Skeletal muscle satellite cell (primary cell): ENCODE data around the gene KLK2.

Experiments used
- H3K27me3 ChIP-seq: 2 replicates; pipeline ENCODE4 v1.7.0; 2013; ENCODE audit warnings: low read length; ENCODE audit not compliant: control insufficient read depth, insufficient read depth
- H3K36me3 ChIP-seq: 2 replicates; pipeline ENCODE4 v1.7.0; 2013; ENCODE audit warnings: mild to moderate bottlenecking, control low read depth, low read length; ENCODE audit not compliant: insufficient read depth
- H3K4me1 ChIP-seq: 2 replicates; pipeline ENCODE4 v1.7.0; 2013; ENCODE audit warnings: low read length; ENCODE audit not compliant: control insufficient read depth, insufficient read depth
- H3K4me2 ChIP-seq: 2 replicates; pipeline ENCODE4 v1.7.0; 2013; ENCODE audit warnings: mild to moderate bottlenecking, low read length
- H3K4me3 ChIP-seq: 2 replicates; pipeline ENCODE4 v1.7.0; 2013; ENCODE audit warnings: low read length
- H3K9ac ChIP-seq: 2 replicates; pipeline ENCODE4 v1.7.0; 2013; ENCODE audit warnings: mild to moderate bottlenecking, low read depth, low read length, moderate library complexity
- H3K9me3 ChIP-seq: replicated peaks from 2 replicates; pipeline ENCODE4 v1.7.0; 2013; ENCODE audit warnings: mild to moderate bottlenecking, control low read depth, low read length

KLK2 gene

GRCh38 chr19:50912727-50913716, 39.8 kb downstream of the KLK2 start:
- H3K27me3 ChIP-seq: peaks cover 3% of the 10 kb centered on the region
- no peak overlapping the region for H3K9ac ChIP-seq
- no peaks in the 10 kb centered on the region for H3K36me3 ChIP-seq
- H3K9me3 ChIP-seq: no peaks in the 10 kb centered on the region
- H3K4me2 ChIP-seq: no peak overlapping the region
- no peak overlapping the region for H3K4me3 ChIP-seq
- H3K4me1 ChIP-seq: no peaks in the 10 kb centered on the region

GRCh38 chr19:50916069-50916468, 42.8 kb downstream of the KLK2 start:
- Histone ChIP-seq H3K9ac (no peak overlapping the region), H3K36me3 (no peaks in the 10 kb centered on the region), H3K4me3 (no peak overlapping the region), H3K9me3 (no peaks in the 10 kb centered on the region), H3K27me3 (peaks cover 3% of the 10 kb centered on the region), H3K4me1 (no peaks in the 10 kb centered on the region), H3K4me2 (no peak overlapping the region)

GRCh38 chr19:50921426-50922316, 48.4 kb downstream of the KLK2 start:
- Histone ChIP-seq H3K9me3 (no peaks in the 10 kb centered on the region), H3K4me2 (no peak overlapping the region), H3K4me1 (no peaks in the 10 kb centered on the region), H3K9ac (no peak overlapping the region), H3K36me3 (no peaks in the 10 kb centered on the region), H3K27me3 (no peaks in the 10 kb centered on the region), H3K4me3 (no peak overlapping the region)

GRCh38 chr19:50922317-50922853, 49.1 kb downstream of the KLK2 start:
- Histone ChIP-seq H3K27me3 (no peaks in the 10 kb centered on the region), H3K4me3 (no peak overlapping the region), H3K9ac (no peak overlapping the region), H3K9me3 (no peaks in the 10 kb centered on the region), H3K4me2 (no peak overlapping the region), H3K36me3 (no peaks in the 10 kb centered on the region), H3K4me1 (no peaks in the 10 kb centered on the region)

GRCh38 chr19:50924586-50924985, 51.3 kb downstream of the KLK2 start:
- H3K4me3 ChIP-seq: no peak overlapping the region
- no peaks in the 10 kb centered on the region for H3K9me3 ChIP-seq
- no peaks in the 10 kb centered on the region for H3K4me1 ChIP-seq
- H3K27me3 ChIP-seq: no peaks in the 10 kb centered on the region
- H3K36me3 ChIP-seq: no peaks in the 10 kb centered on the region
- H3K4me2 ChIP-seq: no peak overlapping the region
- no peak overlapping the region for H3K9ac ChIP-seq

GRCh38 chr19:50925734-50926133, 52.5 kb downstream of the KLK2 start:
- Histone ChIP-seq H3K27me3 (no peaks in the 10 kb centered on the region), H3K9ac (no peak overlapping the region), H3K4me1 (no peaks in the 10 kb centered on the region), H3K36me3 (no peaks in the 10 kb centered on the region), H3K4me3 (no peak overlapping the region), H3K4me2 (no peak overlapping the region), H3K9me3 (no peaks in the 10 kb centered on the region)

- Histone ChIP-seq H3K9me3 (no peaks in the 10 kb centered on the region), H3K9ac (no peak overlapping the region), H3K4me3 (no peak overlapping the region), H3K4me1 (no peaks in the 10 kb centered on the region), H3K27me3 (no peaks in the 10 kb centered on the region), H3K4me2 (no peak overlapping the region), H3K36me3 (no peaks in the 10 kb centered on the region)
Observed at GRCh38 chr19:50926144-50926543, 52.9 kb downstream of the KLK2 start.

GRCh38 chr19:50928831-50929230, 55.6 kb downstream of the KLK2 start:
- H3K4me2 ChIP-seq: no peak overlapping the region
- H3K9ac ChIP-seq: no peak overlapping the region
- H3K27me3 ChIP-seq: no peaks in the 10 kb centered on the region
- H3K4me1 ChIP-seq: no peaks in the 10 kb centered on the region
- no peaks in the 10 kb centered on the region for H3K9me3 ChIP-seq
- H3K36me3 ChIP-seq: no peaks in the 10 kb centered on the region
- H3K4me3 ChIP-seq: no peak overlapping the region
